ENCODE data around the gene SLC2A8. TPM values are rescaled to one million over a fixed set of nuclear protein-coding genes. Genes with fewer than 3 reads are reported as not detected.

Gene SLC2A8
- total RNA-seq, 2 donors from 2014 or later: 12.1 to 16.1 TPM

- ATAC-seq: no peak
- intact Hi-C loops (cut with DNase I): no loop called here
- DNase-seq: no peak
These were observed 52.5 kb downstream of the SLC2A8 start for GRCh38 chr9:127449332-127449966.

- ATAC-seq (peak; percentile 3 to 6), DNase-seq (no peak)
- intact Hi-C loops (cut with DNase I): no loop called here
These were observed 53.3 kb downstream of the SLC2A8 start for GRCh38 chr9:127450243-127450760.

GRCh38 chr9:127450830-127451607, 54.0 kb downstream of the SLC2A8 start, which contains the start of the genes LRSAM1 and RPL12:
TSS of gene LRSAM1 (plus strand) at chr9:127451510. CDS start at chr9:127454528, 3,018 bp downstream.
TSS of gene RPL12 (minus strand) at chr9:127451406. CDS start at chr9:127451317, 89 bp downstream.
- ATAC-seq (peak; percentile 85 to 88), DNase-seq (peak; percentile 97)
- intact Hi-C loops (cut with DNase I): loop anchor here in 1 of 2 donors (1.0 kb wide), 1 partner anchor 27 kb away; the partner anchor contains the start of gene ZNF79

GRCh38 chr9:127451608-127451857, 54.6 kb downstream of the SLC2A8 start:
- no peak for ATAC-seq

GRCh38 chr9:127451858-127452656, 55.1 kb downstream of the SLC2A8 start:
- peak; percentile 28 to 29 for ATAC-seq
- DNase-seq: peak; percentile 63
- intact Hi-C loops (cut with DNase I): loop anchor here in 1 of 2 donors (1.0 kb wide), 1 partner anchor 28 kb away; the partner anchor contains the start of gene ZNF79

More at GRCh38 chr9:127451608-127451857, 54.6 kb downstream of the SLC2A8 start:
- DNase-seq: no peak
- intact Hi-C loops (cut with DNase I): loop anchor here in 1 of 2 donors (1.0 kb wide), 1 partner anchor 27 kb away; the partner anchor contains the start of gene ZNF79

- ATAC-seq: peak; percentile 20 to 38
- peak; percentile 70 for DNase-seq
- intact Hi-C loops (cut with DNase I): no loop called here
These were observed 55.7 kb downstream of the SLC2A8 start for GRCh38 chr9:127452691-127453090.

GRCh38 chr9:127455324-127455992, 58.5 kb downstream of the SLC2A8 start:
- ATAC-seq (no peak), DNase-seq (no peak)
- intact Hi-C loops (cut with DNase I): no loop called here

GRCh38 chr9:127457191-127457878, 60.4 kb downstream of the SLC2A8 start:
- ATAC-seq (no peak), DNase-seq (no peak)
- intact Hi-C loops (cut with DNase I): no loop called here

Other genes with a start within 250 kb of the SLC2A8 start
- 10 to 100 TPM; 10.0 to 11.2 TPM for gene GARNL3, start 132.4 kb upstream of the SLC2A8 start, total RNA-seq
- gene ZNF79, start 27.2 kb downstream of the SLC2A8 start, total RNA-seq: 1 to 10 TPM; 6.2 to 6.6 TPM
- 100 to 1,000 TPM; 691 to 730 TPM for gene RPL12, start 54.2 kb downstream of the SLC2A8 start, total RNA-seq
- gene LRSAM1, start 54.3 kb downstream of the SLC2A8 start, total RNA-seq: 10 to 100 TPM; 17.2 to 22.6 TPM
- gene STXBP1, start 215.1 kb downstream of the SLC2A8 start, total RNA-seq: 10 to 100 TPM; 40.4 to 41.5 TPM

All from left cardiac atrium (tissue), 4 donors.